NAMALWA (cell line): ENCODE results near the gene KCNC4.

Experiments used
- DNase-seq: peaks from one replicate; pipeline ENCODE4 v3.0.0-alpha.2; 2015; ENCODE audit warnings: low spot score

Gene KCNC4

GRCh38 chr1:110189181-110189580 lies 20.9 kb upstream of the KCNC4 start:
- no peak for DNase-seq

- no peak for DNase-seq
Observed at GRCh38 chr1:110190282-110190929, 19.7 kb upstream of the KCNC4 start.

- no peak for DNase-seq
Observed at GRCh38 chr1:110192541-110192940, 17.6 kb upstream of the KCNC4 start.

- no peak for DNase-seq
Observed at GRCh38 chr1:110195196-110195595, 14.9 kb upstream of the KCNC4 start.

- DNase-seq = peak; percentile 76
Observed at GRCh38 chr1:110196917-110197765, 13.0 kb upstream of the KCNC4 start.

GRCh38 chr1:110197905-110198629 lies 12.0 kb upstream of the KCNC4 start:
- no peak for DNase-seq

GRCh38 chr1:110198746-110199145 lies 11.4 kb upstream of the KCNC4 start:
- no peak for DNase-seq

GRCh38 chr1:110200190-110200589 lies 9.9 kb upstream of the KCNC4 start:
- DNase-seq = no peak

- no peak for DNase-seq
Observed at GRCh38 chr1:110200666-110201065, 9.4 kb upstream of the KCNC4 start.

GRCh38 chr1:110201157-110201825 lies 8.8 kb upstream of the KCNC4 start:
- DNase-seq = no peak

GRCh38 chr1:110203021-110203661 lies 7.0 kb upstream of the KCNC4 start:
- peak; percentile 89 for DNase-seq

- DNase-seq = no peak
Observed at GRCh38 chr1:110205156-110205555, 5.0 kb upstream of the KCNC4 start.

GRCh38 chr1:110205591-110206155 lies 4.4 kb upstream of the KCNC4 start:
- DNase-seq = no peak

- no peak for DNase-seq
Observed at GRCh38 chr1:110206261-110206920, 3.7 kb upstream of the KCNC4 start.

- peak; percentile 83 for DNase-seq
Observed at GRCh38 chr1:110207831-110208230, 2.3 kb upstream of the KCNC4 start.

- DNase-seq = no peak
Observed at GRCh38 chr1:110208916-110209645, 1.0 kb upstream of the KCNC4 start.

GRCh38 chr1:110210604-110211495 lies 736 bp downstream of the KCNC4 start:
- peak; percentile 57 for DNase-seq

GRCh38 chr1:110211496-110212168 lies 1.5 kb downstream of the KCNC4 start:
- no peak for DNase-seq
